NCI-H187 treated with DMSO at 0.1 percent for 48 hours (cell line): Measurements from ENCODE around the gene MLST8.

Experiments
- DNase-seq: peaks from one replicate; lab custom pipeline; 2025; lab: John Stamatoyannopoulos, UW

MLST8 gene, protein sequence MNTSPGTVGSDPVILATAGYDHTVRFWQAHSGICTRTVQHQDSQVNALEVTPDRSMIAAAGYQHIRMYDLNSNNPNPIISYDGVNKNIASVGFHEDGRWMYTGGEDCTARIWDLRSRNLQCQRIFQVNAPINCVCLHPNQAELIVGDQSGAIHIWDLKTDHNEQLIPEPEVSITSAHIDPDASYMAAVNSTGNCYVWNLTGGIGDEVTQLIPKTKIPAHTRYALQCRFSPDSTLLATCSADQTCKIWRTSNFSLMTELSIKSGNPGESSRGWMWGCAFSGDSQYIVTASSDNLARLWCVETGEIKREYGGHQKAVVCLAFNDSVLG

DNA sequence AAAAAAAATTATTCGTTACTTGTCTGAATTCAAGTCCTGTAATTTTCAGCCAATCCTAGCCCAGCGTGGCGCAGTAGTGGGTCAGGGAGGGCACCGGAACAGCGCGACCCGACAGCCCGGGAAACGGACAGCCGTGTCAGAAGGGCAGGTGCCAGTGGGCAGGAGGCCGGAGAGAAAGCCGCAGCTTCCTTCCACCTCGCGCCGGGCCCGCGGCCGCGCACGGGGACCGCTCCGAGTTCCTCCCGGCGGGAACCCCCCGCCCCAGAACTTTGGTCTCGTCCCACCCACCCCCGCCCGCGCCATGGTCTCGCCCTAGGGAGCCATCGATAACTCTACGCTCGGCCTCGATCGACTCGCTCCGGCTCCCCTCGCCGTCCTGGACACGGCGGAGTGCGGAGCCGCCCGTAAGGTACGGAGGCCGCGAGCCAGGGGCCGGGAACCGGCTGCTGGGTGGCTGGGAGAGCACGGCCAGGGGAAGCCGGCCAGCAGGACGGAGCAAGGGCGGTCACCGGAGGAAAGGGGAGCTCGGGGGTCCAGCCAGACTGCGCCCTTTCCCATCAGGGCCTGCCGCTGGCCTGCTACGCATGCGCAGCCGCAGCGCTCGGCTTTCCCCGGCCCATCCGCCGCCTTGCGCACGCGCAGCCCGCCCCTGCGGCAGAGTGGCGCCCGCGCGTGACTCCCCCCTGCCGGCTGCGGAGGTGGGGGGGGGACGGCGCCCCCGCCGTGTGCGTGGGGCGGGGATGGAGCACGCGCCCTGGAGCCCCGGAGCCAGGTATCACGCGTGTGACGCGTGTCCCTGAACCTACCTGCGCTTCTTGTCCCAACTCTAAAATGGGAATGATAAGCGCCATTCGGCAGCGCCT is at the start of gene MLST8:
TSS of gene MLST8 (plus strand) at position 351 of the 863 bp plus-strand sequence. CDS start 632 bp downstream, outside the sequence.
- DNase-seq: no peak

DNA sequence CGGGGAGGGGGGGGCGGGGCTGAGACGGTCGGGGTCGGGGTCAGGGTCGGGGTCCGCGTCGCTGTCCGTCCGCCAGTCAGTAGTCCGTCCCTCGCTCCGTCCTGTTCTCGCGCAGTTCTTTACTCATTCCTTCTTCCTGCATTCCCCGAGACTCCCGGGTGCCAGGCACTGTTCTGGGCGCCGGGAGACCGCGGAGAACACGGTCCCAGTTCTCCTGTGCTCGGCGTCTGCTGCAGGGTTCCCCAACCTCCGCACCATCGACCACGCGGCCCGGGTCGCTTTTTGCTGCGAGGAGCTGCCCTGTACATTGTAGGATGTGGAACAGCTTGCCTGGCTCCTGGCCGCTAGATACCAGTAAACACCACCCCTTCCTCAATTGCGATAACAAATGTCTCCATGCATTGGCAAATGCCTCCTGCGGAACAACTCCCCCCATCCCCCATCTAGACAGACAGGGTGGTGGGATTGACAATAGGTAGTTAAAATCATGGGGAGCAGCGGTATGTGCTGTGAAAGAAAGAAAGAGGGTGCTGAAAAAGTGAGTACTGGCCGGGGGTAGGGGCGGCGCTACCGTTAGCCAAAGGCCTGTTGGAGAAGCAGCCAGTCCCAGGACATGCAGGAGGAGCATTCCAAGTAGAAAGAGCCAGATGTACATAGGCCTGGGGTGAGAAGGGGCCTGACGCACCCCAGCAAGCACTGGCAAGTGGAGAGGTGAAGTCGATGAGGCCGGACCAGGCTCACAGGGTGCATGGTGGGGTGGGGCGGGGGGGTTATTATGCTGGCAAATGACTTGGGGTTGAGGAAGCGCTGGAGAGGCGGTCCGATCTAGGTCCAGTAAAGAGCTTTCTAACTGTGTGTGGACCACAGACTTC is 49.0 kb upstream of the MLST8 start:
- no peak for DNase-seq

DNA sequence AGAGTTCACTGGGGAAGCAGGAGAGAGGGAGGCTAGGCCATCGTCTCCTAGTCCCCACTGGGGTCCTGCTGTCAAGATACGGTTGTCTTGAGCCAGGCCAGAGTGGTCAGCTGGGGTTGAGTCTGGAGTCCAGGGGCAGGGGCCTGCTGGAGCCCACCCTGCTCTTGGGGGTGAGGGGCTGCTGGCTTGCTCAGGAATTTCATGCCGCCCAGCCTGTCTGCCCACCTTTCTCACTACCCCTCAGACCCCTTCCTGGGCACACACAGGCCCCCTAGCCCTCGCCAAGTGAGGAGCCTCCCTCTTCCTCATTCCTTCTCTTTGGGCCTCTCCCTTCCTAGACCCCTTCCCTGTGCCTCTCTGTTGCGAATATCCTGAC is 48.4 kb upstream of the MLST8 start:
- no peak for DNase-seq

DNA sequence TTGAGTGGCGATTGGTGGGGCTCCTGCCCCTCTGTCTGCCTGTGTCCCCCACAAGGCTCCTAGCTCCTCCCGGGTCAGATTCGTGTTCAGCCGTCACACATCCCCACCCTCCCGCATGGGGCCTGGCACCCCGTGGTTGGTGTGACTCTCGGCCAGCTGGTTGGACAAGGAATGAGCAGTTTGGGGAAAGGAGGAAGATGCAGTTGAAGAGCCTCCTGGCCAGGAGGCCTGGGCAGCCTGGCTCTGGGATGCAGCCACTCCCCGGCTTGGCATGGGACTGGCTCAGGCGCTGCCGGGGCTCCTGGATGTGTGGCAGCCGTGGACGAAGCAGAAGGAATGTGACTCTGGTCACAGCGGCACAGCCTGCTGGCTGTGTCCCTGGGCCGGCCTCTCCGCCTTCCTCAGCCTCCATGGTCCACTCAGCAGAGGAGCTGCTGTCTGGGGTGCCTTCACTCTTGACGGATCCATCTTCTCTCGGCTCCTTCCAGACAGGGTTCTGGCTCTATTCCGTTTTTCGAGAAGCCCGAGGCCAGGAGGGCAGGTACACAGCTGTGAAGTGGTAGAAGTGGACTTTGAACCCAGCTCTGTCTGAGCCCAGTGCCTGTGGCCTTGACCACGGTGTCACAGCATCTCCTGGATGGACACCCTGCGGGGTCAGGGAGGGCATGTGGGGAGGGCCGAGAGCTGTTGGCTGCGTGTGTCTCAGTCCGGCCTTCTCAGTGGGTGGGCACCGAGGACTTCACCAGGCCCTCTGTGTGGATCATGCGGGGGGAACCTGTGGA is 47.6 kb upstream of the MLST8 start:
- DNase-seq: no peak

DNA sequence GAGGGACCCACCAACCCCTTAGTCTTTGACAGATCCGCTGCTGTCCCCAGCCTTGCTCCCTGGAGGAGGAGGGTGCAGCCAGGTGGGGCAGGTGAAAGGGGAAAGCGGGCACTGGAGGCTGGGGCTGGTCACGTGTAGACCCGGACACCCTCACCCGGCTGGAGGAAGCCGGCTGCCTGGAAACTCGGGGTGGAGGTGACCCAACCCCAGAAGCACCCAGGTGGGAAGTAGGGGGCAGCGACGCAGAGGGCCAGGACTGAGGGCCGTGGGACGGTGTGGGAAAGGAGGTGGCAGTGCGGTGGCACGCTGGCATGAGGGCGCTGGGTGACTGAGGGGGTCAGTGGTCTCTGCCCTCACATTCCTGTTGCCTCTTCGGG is 47.0 kb upstream of the MLST8 start:
- no peak for DNase-seq

DNA sequence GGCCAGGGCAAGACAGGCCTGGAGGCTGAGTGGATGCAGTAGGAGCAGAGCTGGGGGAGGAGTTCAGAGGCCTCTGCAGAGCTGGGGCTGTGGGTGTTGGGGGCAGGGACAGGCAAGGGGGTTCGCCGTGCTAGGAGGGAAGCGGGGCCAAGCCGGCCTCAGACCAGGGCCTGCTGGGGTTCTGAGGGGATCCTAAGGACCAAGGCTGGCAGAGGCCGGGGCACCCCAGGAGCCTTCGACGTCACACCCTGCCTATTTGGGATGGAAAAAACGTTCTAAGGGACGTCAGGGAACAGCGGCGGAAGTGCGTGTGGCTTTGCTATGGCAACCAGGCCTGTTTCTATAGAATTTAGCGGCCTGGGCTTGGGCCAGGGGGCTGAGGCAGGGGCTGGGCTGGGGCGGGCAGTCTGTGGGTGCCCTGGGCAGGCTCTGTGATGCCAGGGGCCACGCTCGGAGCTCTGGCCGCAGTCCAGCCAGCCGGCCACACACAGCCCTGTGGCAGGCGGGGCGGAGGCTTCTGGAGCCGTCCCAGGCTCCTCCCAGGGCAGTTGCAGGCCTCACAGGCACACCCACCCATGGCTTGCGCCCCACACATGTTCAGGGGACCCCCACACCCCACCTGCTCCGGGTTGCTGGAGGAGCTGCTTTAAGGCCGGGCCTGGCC is 45.9 kb upstream of the MLST8 start:
- DNase-seq: no peak

DNA sequence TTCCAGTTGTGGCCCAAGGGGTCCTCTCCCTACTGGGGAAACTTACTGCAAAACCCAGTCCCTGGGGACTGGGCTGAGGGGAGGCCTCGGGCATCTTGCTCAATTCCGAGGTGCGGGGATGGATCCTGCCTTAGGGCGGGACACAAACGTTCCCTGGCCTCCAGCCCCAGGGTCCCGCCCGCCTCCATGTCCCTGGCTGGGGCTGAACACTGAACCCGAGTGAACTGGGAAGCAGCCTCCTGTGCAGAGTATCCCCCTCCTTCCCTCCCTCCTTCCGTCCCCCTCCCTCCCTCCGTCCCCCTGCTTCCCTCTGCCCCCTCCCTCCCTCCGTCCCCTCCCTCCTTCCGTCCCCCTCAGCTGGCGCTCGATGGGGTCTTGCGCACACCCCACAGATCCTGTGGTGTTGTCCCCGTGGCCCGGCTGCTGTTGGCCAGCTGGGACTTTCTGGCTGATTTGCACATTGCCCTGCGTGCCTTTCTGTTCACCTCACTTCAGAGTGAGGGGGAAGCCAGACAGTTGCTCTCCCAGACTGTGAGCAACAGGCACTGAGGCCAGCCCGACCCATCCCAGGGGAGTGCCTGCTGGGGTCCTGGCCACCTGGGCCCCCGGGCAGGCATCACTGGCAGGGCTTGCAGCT is 44.2 kb upstream of the MLST8 start:
- no peak for DNase-seq

DNA sequence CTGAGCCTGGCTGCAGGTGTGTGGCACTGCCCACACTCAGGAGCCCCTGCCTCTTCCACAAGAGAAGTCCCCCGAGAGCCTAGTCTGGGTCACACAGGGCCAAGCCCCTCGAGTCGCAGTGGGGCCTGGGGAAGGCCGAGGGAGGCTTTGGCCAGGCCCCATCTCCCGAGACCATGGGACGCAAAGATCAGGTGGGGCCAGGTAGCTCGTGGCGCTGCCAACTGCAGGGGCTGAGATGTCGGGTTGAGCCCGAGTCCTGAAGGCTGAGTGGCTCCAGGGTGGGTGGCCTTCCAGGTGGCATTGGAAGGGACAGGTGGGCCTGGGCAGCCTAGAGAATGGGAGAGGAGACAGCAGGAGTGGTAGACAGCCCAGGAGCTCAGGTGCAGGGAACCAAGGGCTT is 43.3 kb upstream of the MLST8 start:
- DNase-seq: no peak

DNA sequence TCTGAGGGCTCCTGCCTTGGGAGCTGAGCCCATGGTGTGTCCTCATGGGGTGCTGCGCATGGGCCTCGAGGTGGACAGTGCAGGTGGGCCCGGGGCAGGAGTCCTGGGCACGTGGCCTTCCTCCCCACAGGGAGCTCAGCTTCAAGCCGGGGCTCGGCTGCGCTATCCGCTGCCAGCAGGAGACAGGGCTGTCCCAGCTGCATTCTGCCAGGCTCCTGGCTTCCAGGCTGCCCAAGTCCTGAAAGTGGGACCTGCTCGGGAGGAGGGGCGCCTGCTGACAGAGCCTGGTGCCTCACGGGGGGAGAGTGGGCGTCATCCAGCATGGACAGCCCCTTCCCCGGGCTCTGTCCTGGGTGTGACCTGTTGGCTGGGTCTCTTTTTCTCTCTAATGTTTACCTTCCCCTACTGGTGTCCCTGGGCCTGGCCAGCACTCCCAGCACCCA is 42.6 kb upstream of the MLST8 start:
- no peak for DNase-seq

DNA sequence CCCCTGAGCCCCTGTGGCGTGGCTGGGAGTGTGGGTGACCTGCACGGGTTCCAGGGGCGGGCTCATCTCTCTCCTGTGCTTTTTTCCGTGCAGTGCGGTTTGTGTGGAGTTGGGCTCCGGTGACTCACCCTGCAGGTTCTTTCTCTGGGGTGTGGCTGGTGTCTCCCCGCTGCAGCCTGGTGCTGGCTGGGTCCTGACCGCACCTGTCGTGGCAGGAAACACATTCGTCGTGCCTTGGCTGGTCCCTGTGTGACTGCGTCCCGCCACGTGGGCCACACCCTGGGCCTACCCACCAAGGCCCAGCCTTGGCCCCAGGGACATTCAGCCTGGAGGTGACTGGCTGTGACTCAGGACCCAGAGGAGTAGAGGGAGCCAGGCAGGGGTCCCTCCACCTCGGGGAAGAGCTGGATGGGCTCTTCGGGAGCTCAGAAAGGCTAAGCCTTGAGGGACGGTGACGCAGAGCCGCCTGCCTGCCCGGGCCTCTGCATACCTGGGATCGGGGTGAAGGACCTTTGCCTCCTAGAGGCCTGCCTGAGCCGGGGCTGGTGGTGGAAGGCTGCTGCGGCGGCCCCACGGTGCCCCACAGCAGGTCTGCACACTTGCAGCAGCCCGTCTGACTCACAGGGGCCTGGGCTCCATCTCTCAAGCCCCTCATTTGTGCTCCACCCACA is 41.9 kb upstream of the MLST8 start:
- no peak for DNase-seq

DNA sequence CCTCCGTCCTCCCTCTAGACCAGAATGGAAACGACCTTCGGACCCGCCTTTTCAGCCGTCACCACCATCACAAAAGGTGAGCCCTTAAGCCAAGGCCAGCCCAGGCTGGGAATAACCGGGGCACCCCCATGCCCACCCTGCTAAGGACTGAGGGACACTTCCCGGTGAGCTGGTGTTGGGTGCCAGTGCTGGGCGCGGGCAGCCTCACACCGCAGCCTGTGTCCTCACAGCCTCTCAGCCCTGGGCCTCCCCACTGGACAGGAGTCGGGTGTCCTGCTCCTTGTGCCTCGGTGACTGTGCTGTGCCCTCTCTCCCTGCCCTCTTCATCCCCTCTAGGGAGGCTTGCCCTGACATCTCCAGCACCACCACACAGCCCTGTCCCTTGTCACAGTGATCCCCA is 39.4 kb upstream of the MLST8 start:
- no peak for DNase-seq

DNA sequence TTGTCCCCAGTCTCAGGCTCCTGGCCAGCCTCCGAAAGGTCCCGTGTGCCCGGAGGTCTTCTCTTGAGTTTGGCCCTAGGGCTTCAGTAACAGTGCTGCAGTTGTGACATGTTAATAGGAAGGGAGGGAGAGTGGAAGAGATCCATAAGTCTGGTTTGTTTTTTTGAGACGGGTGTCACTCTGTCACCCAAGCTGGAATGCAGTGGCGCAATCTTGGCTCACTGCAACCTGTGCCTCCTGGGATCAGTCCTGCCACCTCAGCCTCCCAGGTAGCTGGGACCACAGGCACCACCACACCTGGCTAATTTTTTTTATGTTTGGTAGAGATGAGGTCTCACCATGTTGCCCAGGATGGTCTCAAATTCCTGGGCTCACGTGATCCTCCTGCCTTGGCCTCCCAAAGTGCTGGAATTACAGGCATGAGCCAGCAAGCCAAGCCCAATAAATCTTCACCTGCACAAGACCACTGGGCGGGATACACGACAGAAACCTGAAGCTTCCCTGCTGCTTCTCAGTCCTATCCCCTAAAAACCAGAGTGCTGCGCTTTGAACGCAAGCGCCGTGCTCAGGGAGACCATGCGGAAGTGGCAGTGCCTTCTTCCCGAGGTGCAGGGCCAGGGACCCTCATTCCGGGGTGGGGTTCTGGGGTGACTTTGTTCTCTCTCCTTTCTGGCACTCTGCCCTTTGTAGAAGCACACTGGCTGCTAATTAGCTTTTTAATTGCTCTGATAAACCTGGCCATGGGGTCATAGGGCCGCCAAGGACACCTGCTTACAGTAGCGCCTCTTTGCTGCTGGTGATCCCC is 38.8 kb upstream of the MLST8 start:
- no peak for DNase-seq

DNA sequence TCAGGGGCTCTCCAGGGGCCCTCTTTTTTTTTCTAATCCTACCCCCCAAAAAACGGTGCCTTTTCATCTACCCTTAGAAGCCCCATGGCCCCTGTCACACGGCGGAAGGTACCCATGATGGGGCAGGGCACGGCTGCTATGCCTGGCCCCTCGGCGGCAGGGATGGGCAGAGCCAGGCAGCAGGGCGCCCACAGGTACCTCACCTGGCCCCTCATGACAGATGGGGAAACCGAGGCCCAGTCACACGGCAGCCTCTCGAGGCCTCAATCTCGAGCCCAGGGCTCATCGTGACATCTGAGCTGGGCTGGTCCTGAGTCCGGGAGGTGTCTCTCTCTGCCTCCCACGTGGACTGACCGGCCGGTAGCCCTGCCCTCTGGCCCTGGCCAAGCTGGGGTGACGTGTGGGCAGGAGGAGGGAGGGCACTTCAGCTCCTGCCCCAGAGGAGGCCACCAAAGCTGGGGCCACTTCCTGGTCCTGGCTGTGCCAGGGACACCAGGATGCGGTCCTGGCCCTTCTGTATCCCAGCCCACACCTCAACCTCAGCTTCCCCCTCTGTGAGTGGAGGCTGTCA is 38.1 kb upstream of the MLST8 start:
- DNase-seq: no peak

DNA sequence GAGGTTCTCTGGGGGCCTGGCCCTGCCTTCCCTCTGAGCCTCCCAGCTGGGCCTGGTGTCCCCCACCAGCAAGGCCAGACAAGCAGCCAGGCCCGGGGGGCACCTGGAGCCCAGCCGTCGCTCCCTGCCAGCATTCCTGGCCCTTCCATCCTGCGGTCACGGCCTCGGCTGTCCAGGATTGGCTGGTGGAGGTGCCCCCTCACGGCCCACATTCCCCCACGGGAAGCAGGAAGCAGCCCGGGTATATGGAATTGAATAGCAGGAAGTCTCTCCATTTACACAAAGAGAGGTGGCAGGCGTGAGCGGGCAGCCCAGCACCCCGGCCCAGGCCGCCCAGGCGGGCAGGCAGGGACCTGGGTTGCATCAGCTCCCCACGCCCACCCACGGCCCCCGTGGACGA is 35.2 kb upstream of the MLST8 start:
- DNase-seq: no peak

DNA sequence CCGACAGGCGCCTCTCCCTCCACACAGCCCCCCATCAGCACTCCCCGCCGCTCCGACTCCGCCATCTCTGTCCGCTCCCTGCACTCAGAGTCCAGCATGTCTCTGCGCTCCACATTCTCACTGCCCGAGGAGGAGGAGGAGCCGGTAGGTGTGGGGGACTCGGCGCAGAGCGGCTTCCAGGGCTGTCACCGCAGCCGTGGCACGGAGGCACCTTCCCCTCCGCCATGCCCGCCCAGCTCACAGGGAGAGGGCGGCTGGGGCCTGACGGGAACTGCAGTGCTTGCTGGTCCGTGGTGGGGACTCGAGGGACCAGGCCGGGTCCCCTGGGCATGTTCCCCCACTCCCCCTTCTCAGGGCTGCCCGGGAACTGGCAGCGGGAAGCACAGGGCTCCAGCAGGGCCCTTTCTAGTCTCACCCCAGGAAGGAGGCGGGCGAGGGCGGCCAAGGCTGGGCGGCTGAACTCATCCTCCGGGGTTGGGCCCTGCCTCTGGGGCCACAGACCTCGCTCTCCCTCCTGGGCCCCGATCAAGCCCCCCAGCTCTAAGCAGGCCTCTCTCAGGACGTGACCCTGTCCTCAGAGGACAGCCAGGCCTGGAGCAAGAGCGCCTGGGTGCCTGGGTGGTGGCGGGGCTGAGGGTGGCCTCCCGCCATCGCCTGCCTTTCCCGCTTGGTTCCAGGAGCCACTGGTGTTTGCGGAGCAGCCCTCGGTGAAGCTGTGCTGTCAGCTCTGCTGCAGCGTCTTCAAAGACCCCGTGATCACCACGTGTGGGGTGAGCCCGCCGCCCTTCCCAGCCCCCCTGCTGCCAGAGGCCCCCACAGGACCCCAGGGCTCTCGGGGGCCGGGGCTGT is 34.4 kb upstream of the MLST8 start:
- no peak for DNase-seq

DNA sequence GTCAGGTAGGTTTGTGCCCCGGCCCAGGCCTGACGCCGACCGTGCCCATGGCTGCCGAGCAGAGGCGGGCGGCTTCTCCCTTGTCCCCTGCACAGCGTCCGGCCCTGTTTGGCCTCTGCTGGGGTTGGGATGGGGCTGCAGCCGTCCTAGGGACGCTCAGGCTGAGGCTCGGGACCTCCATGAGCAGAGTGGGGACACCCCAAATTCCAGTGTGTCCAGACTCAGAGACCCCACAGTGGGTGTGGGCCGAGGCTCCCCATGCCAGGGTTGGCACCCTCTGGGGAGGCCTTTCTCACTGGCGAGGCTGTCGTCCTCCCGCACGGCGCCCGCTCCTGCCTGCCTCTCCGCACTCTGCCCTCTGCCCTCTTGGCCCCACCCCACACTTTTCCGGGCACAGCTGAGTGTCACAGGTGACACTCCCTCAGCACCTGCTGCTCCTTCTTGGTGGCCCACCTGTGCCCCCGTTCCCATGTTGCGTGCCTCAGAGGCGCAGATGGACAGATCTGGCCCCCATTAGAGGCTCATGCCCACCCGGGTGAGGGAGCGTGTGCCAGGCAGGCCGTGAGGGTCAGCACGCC is 33.6 kb upstream of the MLST8 start:
- no peak for DNase-seq

DNA sequence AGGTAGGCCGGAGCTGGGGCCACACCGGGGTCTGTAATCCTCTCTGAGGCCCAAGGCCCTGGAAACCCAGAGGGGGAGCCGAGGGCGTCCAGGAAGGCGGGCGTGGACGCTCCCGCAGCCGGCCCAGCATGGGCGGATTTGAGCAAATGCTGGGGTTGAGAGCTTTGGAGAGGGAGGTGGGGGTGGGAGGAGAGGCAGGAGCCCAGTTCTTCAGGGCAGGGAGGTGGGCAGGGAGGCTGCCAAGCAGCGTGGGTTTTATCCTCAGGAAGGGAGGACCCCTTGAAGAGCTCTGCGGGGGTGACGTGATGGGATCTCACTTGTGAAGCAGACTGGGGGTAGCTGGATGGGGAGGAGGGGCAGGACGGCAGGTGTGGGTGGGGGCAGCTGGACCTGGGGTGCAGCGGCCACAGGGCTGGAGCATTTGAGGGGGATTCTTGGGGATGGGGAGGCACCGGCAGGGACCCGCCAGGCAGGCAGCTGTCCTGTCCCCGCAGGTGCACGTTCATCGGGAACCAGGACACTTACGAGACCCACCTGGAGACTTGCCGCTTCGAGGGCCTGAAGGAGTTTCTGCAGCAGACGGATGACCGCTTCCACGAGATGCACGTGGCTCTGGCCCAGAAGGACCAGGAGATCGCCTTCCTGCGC is 32.4 kb upstream of the MLST8 start:
- DNase-seq: no peak
